ENCODE data around the gene RIMBP2. TPM values are rescaled to one million over a fixed set of nuclear protein-coding genes. Genes with fewer than 3 reads are reported as not detected.

RIMBP2 gene
- polyA plus RNA-seq, 1 of the 3 experiments (the other 2 are of a cell fraction) = 0.90 TPM

DNA sequence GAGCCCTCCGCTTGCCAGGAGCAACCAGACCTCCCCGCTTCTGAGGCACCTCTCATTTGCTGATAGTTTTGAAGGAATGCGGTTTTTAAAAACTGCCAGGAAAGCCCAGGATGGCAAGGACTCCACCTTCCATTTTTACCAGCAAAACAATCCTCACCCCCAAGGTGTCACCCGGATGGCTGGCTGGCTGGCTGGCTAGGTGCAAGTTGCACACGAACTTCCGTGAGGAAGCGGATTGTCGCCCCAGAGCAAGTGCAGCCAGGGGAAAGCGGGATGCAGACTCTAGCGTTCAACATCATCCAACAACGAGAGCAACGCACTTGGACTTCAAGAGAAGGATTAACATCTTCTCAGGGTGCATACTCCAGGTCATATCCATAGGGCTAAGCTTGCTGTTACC lies 125.4 kb downstream of the RIMBP2 start:
- Histone ChIP-seq H3K4me1 (ENCODE audit: control insufficient read depth in 1 of 2, insufficient read depth in 2 of 2, low read depth in 1 of 2, low read length in 1 of 2) (peaks cover 0 to 54% of the 10 kb centered on the region in 2 experiments; a peak in 2 of 4 replicates), H2AFZ (ENCODE audit: low read depth) (no peak overlapping the region), H3K9ac (no peak overlapping the region), H3K9me2 (no peaks in the 10 kb centered on the region), H3K4me3 (ENCODE audit: low read depth in 2 of 2, low read length in 1 of 2) (no peak overlapping the region), H3F3A (replicated peaks; ENCODE audit: insufficient read depth) (no peaks in the 10 kb centered on the region), H3K27me3 (ENCODE audit: insufficient read depth) (no peaks in the 10 kb centered on the region), H3K4me2 (no peak overlapping the region), H3K9me3 (no peaks in the 10 kb centered on the region), H3K36me3 (replicated peaks in 1 of 2; ENCODE audit: control insufficient read depth in 1 of 2, insufficient read depth in 2 of 2, low read length in 1 of 2) (no peaks in the 10 kb centered on the region), H4K20me1 (ENCODE audit: insufficient read depth) (no peaks in the 10 kb centered on the region), H3K79me2 (ENCODE audit: insufficient read depth) (no peaks in the 10 kb centered on the region), H3K27ac (ENCODE audit: low read depth in 2 of 2, low read length in 1 of 2) (peak overlapping the region in 1 of 2 experiments; percentile 95; a peak in 2 of 4 replicates)
- TF ChIP-seq ELF1 (IDR thresholded peaks at IDR 0.05) = no peak
- no peak for TF ChIP-seq YY1 (IDR thresholded peaks at IDR 0.05; ENCODE audit: low read depth)
- TF ChIP-seq NRF1 (IDR thresholded peaks at IDR 0.05; ENCODE audit: low read depth, low read length) = no peak
- TF ChIP-seq TEAD4 (IDR thresholded peaks at IDR 0.05; ENCODE audit: borderline replicate concordance, insufficient read depth) = no peak
- no peak for TF ChIP-seq RCOR1 (IDR thresholded peaks at IDR 0.05; ENCODE audit: low read length)
- TF ChIP-seq GATA2 (CRISPR knock-in tag; IDR thresholded peaks at IDR 0.05) = no peak
- no peak for TF ChIP-seq RXRA (IDR thresholded peaks at IDR 0.05; ENCODE audit: borderline replicate concordance, low read depth)
- POLR2A ChIA-PET = no interaction called here
- CTCF ChIA-PET = interaction anchor here (1.4 kb wide), 1 partner anchor 28 kb away, joined by 3 read pairs; no protein-coding TSS in a partner anchor
- no peak for DNase-seq
- WGBS (ENCODE audit: low lambda C conversion rate) = 53% methylated on average over 12 of the region's 12 CpGs

GRCh38 chr12:130589540-130590317 lies 126.4 kb downstream of the RIMBP2 start:
- Histone ChIP-seq H3K27ac (ENCODE audit: low read depth in 2 of 2, low read length in 1 of 2) (peak overlapping the region in 1 of 2 experiments; percentile 95; a peak in 2 of 4 replicates), H3K4me3 (ENCODE audit: low read depth in 2 of 2, low read length in 1 of 2) (no peak overlapping the region), H2AFZ (ENCODE audit: low read depth) (no peak overlapping the region), H3K9ac (no peak overlapping the region), H3K27me3 (ENCODE audit: insufficient read depth) (no peaks in the 10 kb centered on the region), H3K4me2 (no peak overlapping the region), H3K4me1 (ENCODE audit: control insufficient read depth in 1 of 2, insufficient read depth in 2 of 2, low read depth in 1 of 2, low read length in 1 of 2) (peaks cover 0 to 53% of the 10 kb centered on the region in 2 experiments; a peak in 2 of 4 replicates), H4K20me1 (ENCODE audit: insufficient read depth) (no peaks in the 10 kb centered on the region), H3F3A (replicated peaks; ENCODE audit: insufficient read depth) (no peaks in the 10 kb centered on the region), H3K79me2 (ENCODE audit: insufficient read depth) (no peaks in the 10 kb centered on the region), H3K9me3 (no peaks in the 10 kb centered on the region), H3K9me2 (no peaks in the 10 kb centered on the region), H3K36me3 (replicated peaks in 1 of 2; ENCODE audit: control insufficient read depth in 1 of 2, insufficient read depth in 2 of 2, low read length in 1 of 2) (no peaks in the 10 kb centered on the region)
- no peak for DNase-seq
- no peak for TF ChIP-seq POLR2AphosphoS5 (IDR thresholded peaks at IDR 0.05; ENCODE audit: low read depth, low read length)
- no peak for TF ChIP-seq YY1 (IDR thresholded peaks at IDR 0.05; ENCODE audit: low read depth)
- WGBS (ENCODE audit: low lambda C conversion rate) = 24% methylated on average over 11 of the region's 11 CpGs
- POLR2A ChIA-PET = interaction anchor here (1.1 to 1.8 kb wide), 3 partner anchors 16 to 125 kb away, joined by 3 to 10 read pairs (median 3); no protein-coding TSS in a partner anchor
- CTCF ChIA-PET = interaction anchor here (0.7 to 1.7 kb wide), 6 partner anchors 11 to 547 kb away, joined by 3 to 11 read pairs (median 4); no protein-coding TSS in a partner anchor

DNA sequence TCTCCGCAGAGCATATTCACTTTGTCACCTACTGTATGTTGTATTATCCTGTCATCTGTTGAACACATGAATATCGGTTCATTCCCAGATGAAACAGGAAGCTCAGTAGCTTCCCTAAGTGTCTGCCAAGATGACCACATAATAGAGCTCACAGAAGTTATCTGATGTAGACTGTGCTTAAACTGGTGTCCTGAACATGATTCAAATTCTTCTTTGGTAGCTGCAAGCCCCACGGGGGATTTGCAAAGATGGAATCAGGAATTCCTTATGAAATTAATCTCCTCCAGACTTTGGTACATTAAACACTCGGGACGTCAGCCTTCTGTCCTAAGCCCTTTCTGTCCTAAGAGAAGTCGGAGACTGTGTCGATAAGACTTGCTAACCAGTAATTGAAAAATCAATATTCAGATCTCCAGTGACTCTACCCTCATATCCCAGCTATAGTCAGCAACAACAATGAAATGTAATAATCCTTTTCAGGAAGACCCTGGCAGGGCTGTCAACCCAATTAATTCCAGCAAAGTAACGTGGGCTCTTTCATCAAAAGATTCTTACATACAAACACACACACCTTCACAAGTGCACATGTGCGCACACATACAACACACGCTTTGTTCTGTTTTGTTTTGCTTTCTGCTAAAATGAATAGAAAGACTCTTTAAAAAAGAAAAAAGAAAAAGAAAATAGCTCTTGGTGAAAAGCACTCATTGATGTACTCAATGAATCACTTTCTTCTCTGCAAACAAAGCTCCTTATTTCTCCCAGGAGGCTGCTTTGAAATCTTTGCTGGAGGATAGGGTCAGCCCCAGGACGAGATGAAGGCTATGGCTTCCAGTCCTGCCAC lies 127.2 kb downstream of the RIMBP2 start:
- H3K27me3 ChIP-seq (ENCODE audit: insufficient read depth) = no peaks in the 10 kb centered on the region
- peak; percentile 52 for DNase-seq
- H3K79me2 ChIP-seq (ENCODE audit: insufficient read depth) = no peaks in the 10 kb centered on the region
- peaks cover 0 to 53% of the 10 kb centered on the region in 2 experiments; a peak in 2 of 4 replicates for H3K4me1 ChIP-seq (ENCODE audit: control insufficient read depth in 1 of 2, insufficient read depth in 2 of 2, low read depth in 1 of 2, low read length in 1 of 2)
- ChIA-PET POLR2A (interaction anchor here (1.1 to 1.8 kb wide), 3 partner anchors 15 to 126 kb away, joined by 3 to 10 read pairs (median 3); no protein-coding TSS in a partner anchor), CTCF (interaction anchor here (0.7 to 1.7 kb wide), 8 partner anchors 10 to 546 kb away, joined by 3 to 11 read pairs (median 4); no protein-coding TSS in a partner anchor)
- H3K27ac ChIP-seq (ENCODE audit: low read depth in 2 of 2, low read length in 1 of 2) = peak overlapping the region in 1 of 2 experiments; percentile 95; a peak in 2 of 4 replicates
- no peak overlapping the region for H3K4me3 ChIP-seq (ENCODE audit: low read depth in 2 of 2, low read length in 1 of 2)
- no peaks in the 10 kb centered on the region for H4K20me1 ChIP-seq (ENCODE audit: insufficient read depth)
- no peak overlapping the region for H3K9ac ChIP-seq
- no peaks in the 10 kb centered on the region for H3F3A ChIP-seq (replicated peaks; ENCODE audit: insufficient read depth)
- no peak overlapping the region for H3K4me2 ChIP-seq
- H2AFZ ChIP-seq (ENCODE audit: low read depth) = no peak overlapping the region
- no peaks in the 10 kb centered on the region for H3K36me3 ChIP-seq (replicated peaks in 1 of 2; ENCODE audit: control insufficient read depth in 1 of 2, insufficient read depth in 2 of 2, low read length in 1 of 2)
- H3K9me2 ChIP-seq = no peaks in the 10 kb centered on the region
- 16% methylated on average over 11 of the region's 11 CpGs for WGBS (ENCODE audit: low lambda C conversion rate)
- H3K9me3 ChIP-seq = no peaks in the 10 kb centered on the region
- TF ChIP-seq TCF12 (IDR thresholded peaks at IDR 0.05) (no peak), MXI1 (IDR thresholded peaks at IDR 0.05; ENCODE audit: low read depth, low read length) (no peak), GATA2 (CRISPR knock-in tag; IDR thresholded peaks at IDR 0.05) (peak; percentile 71), NFIC (IDR thresholded peaks at IDR 0.05; ENCODE audit: borderline replicate concordance) (no peak), CHD2 (IDR thresholded peaks at IDR 0.05; ENCODE audit: low read length, partially characterized antibody) (peak; percentile 46), RCOR1 (IDR thresholded peaks at IDR 0.05; ENCODE audit: low read length) (peak; percentile 27; the same call in 1 of the 2 replicates), JUND (IDR thresholded peaks at IDR 0.05) (no peak), EP300 (IDR thresholded peaks at IDR 0.05; ENCODE audit: borderline replicate concordance in 1 of 2, low read depth in 1 of 2, low read length in 1 of 2) (peak in 1 of 2 experiments; percentile 77; a peak in 1 of 4 replicates), USF1 (IDR thresholded peaks at IDR 0.05; ENCODE audit: borderline replicate concordance, low read depth) (no peak), EZH2phosphoT487 (IDR thresholded peaks at IDR 0.05; ENCODE audit: borderline replicate concordance, low read depth) (no peak), RXRA (IDR thresholded peaks at IDR 0.05; ENCODE audit: borderline replicate concordance, low read depth) (no peak), RAD21 (IDR thresholded peaks at IDR 0.05; ENCODE audit: low read length) (no peak)
- TF ChIP-seq, protein P1, sequence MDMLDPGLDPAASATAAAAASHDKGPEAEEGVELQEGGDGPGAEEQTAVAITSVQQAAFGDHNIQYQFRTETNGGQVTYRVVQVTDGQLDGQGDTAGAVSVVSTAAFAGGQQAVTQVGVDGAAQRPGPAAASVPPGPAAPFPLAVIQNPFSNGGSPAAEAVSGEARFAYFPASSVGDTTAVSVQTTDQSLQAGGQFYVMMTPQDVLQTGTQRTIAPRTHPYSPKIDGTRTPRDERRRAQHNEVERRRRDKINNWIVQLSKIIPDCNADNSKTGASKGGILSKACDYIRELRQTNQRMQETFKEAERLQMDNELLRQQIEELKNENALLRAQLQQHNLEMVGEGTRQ (IDR thresholded peaks at IDR 0.05; ENCODE audit: borderline replicate concordance, low read depth, low read length) = no peak

Measured in SK-N-SH (cell line).